SHP77 treated with DMSO at 0.1 percent for 48 hours (cell line): ENCODE results near the gene PPP1R14C.

ENCODE experiments used
- DNase-seq: peaks from one replicate; lab custom pipeline; 2025; lab: John Stamatoyannopoulos, UW

Gene PPP1R14C

GRCh38 chr6:150249261-150249660, 106.4 kb downstream of the PPP1R14C start:
- DNase-seq, result no peak

DNA sequence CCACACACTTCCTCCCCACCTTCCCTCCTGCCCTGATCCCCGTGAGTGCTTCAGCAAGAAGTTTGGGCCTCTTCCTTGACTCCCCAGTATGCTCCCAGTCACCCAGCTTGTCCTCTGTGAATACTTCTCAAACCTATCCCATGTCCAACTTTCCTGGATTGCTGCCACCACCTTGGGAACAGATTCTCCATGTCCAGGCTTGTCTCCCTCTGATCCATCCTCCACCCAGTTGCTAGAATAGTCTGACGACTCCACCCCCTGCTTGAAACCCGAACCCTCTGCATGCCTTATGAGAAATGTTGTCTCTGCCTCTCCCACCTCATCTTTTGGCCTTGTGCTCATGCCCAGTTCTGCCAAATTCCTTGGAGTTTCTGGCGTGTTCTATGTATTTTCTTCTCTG, 108.0 kb downstream of the PPP1R14C start:
- no peak for DNase-seq

DNA sequence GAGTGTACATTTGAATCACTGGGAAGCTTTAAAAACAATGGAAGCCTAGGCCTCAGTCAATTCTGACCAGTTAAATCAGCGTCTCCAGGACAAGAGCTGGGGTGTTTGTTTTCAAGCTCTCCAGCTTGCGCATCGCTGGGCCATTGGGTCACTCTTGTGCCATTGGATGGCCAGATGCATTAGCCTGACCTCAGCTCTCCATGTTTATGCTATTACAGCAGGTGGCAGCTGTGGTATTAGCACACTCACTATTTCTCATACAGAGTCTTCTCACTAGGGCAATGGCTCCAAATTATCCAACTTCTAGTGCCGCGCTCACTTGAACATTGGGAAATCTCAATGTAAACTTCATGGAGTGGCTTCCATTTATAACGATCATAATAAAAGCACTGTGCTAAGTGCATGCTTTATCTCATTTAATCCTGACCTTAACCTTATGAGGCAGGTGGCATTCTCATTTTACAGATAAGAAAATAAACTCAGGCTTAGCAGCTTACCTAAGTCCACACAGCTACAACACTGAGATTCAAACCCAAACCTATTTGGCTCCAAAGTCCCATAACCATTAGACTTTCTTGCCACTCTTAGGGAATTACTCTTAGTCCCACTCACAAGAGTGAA, 108.8 kb downstream of the PPP1R14C start:
- DNase-seq, result peak; percentile 64

DNA sequence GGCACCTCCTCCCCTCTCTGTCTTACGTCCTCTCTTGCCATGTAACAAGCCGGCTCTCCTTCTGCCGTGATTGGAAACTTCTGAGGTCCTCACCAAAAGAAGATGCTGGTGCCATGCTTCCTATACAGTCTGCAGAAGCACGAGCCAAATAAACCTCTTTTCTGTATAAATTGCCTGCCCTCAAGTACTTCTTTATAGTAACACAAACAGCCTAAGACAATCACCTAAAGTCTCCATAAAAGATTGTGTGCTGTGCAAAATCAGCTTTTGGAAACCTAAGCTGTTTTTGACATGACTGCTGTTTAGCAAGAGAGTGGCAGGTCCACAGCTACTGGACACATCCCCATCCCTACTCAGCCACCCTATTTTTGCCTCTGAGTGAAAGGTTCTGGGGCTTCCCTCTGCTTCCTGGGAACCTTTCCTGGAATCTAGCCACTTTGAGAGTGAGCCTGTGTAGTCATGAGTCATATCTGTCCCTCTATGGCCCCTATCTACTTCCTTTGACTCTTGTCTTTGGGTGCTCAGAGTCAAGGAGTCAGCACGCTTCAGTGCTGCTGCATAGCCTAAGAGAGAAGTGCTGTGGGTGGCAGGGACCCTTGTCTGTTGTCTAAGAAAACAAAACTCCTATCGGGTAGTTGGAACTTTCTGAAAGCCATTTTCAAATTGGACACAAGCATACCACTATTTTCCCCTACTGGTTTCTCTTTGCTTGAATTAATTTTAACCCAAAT, 110.0 kb downstream of the PPP1R14C start:
- no peak for DNase-seq

DNA sequence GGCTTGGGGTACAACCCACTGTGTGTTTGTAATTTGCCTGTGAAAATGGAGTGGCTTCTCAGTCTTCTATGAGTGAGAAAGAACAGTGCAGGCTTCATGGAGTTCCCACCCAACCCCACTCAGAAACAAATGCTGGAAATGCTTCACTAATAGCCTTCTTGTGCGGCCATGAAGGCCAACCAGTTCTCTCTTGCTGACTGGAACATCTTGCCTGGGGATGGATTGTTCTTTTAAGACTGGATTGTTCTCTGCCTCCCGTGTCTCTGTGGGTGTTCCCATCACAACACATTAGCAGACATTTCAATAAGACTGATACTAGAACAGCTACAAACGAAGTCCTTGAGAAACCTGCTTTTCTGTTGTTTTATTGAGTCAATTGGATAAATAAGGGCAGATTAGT, 110.6 kb downstream of the PPP1R14C start:
- DNase-seq, result no peak

- no peak for DNase-seq
These were observed 111.9 kb downstream of the PPP1R14C start for GRCh38 chr6:150254770-150255169.

DNA sequence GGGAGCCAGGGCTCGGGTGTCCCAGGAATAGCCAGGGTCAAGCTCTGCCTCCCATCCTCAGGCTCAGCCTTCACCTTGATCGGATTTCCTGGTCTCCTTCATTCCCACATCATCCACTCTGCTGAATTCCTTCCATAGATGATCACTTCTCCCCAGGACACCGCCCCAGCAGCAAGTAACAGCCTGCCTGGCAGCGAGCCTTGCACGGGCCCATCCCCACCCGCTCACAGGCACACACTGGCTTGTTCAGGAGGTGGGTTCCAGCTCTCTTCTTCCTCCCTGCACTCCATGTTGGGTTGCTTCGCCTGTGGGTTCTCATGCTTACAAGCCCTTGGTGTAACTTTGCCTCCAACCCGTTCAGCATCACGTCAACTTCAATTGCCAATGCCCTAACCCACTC, 113.0 kb downstream of the PPP1R14C start:
- no peak for DNase-seq

DNA sequence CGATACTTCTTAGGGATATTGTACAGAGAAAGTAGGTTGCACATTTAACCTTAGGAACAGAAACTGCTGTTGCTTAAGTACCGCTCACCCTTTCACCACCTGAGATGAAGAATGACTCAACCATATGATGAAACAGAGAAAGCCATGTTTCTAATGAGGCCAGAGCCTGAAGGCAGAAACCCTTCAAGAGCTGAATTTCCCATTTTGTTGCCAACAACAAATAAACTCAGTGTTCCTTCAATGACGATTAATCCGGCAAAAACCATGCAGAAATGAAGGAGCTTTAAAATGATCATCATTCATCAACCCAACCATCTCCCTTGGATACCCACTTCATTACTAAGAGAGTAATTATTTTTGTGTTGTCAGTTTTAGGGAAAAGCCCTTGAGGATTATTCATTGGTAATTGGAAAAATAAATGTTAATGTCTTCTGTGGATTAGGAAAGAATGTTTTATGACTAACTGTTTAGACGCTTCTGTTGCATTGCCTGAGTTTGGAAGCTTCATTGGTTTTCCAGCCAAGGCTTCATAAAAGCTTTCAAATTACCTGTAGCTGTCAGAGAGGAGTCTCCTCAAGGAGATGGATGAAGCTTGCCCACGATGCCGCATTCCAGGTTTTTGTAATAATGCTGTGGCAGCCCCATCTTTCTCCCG, 113.9 kb downstream of the PPP1R14C start:
- no peak for DNase-seq

DNA sequence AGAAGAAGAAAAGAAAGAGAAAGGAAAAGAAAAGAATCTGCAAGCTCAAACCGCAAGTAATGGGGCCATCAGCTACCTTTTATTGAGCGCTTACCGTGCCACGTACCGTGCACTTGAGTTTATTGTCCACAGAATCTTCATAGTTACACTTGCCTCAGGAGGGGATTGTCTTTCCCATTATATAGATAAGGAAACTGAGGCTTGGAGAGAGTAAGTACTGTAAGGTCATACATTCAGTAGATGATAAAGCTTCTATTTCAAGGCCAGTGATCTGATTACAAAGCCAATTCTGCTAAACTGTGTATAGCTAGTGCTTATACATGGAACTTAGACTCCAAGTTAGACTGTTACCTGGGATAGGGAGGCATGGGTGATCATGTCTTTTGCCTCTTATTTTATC, 115.5 kb downstream of the PPP1R14C start:
- no peak for DNase-seq

DNA sequence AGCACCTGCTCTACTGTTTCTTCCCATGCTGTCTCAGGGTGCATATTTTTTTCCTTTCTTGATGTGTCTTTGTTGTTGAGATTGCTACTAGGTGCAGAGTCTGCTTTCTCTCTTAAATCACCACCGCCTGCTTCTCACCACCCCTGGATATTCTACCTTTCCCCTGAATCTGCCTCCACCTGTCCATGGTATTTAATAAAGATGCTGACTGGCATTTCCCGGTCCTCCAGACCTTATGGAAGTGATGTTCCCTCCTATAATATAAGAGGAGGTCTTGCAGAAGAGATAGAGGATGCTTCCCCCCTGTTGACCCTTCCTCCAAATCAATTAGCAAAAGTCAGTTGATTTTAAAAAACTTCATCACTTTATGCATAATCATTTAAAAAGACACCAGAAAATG, 118.1 kb downstream of the PPP1R14C start:
- no peak for DNase-seq

GRCh38 chr6:150261997-150262697, 119.3 kb downstream of the PPP1R14C start:
- no peak for DNase-seq

- DNase-seq, result no peak
These were observed 121.0 kb downstream of the PPP1R14C start for GRCh38 chr6:150263765-150264404.

GRCh38 chr6:150266309-150266708, 123.5 kb downstream of the PPP1R14C start:
- no peak for DNase-seq

DNA sequence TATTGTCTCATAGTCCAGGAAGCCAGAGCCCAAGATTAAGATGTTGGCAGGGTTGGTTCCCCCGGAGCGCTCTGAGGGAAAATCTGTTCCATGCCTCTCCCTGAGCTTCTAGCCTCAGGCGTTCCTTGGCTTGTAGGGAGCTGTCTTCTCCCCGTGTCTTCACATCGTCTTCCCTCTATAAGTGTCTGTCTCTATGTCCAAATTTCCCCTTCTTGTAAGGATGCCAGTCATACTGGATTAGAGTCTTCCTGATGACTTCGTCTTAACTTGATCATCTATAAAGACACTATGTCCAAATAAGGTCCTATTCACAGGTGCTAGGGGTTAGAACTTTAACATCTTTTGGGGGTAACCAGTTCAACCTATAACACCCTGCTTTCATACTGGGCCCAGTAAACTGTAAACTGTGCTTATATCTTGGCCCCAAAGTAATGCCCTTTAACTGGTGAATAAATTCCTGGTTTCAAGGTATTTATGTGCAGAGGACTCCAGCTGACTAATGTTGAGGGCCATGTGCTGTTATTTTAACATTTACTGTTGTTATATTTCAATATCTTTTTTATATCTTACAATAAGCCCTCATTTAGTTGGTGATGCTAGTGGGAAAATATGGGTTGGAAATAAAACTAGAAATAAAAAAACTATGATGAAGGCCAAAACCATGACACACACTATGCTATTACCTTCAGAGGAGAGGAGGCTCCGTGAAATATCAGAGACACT, 124.3 kb downstream of the PPP1R14C start:
- no peak for DNase-seq

- DNase-seq, result no peak
These were observed 125.1 kb downstream of the PPP1R14C start for GRCh38 chr6:150267686-150268561.

GRCh38 chr6:150269130-150269856, 126.4 kb downstream of the PPP1R14C start:
- DNase-seq, result no peak

DNA sequence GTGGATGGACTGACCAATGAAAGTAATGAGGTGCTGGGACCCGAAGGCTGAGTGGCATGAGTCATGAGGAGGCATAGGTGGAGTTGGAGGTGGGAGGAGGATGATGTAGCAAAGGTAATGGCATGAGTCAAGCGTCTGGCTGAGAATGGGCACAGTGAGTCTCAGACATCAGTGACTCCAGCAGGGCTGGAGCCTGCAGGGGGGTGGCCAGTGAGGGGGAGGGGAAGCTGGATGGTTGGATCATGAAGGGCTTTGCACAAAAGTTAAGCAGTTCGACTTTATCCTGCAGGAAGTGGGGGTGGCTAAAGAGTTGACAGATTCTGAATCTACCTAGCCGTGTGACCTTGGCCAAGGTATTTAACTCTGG, 127.0 kb downstream of the PPP1R14C start:
- DNase-seq, result no peak

DNA sequence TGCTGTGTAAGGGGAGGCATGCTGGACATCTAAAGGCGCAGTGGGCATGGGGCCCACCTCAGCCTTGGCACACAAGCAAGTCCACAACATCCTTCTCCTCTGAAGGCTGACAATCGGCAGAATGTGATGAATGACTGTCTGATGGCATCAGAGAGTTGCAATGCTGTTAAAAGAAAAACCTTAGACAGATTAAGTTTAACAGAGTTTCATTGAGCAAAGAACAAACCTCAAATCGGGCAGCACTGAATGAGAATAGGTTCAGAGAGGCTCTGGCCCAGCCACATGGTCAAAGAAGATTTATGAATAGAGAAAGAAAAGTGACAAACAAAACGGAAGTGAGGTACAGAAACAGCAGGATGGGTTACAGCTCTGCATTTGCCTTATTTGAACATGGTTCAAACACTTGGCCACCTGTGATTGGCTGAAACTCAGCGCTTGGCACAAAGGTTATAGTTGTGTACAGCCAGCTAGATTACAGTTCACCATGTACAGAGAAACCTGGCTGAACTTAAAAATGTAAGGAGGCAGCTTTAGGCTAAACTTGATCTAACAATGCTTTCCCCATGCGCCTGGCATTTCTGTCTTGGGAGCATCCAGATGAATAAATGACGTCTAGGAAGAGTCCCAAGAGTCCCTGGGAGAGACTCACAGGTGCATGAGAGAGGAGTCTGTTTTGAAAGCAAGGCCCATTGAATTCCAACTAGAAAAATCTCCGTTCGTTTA, 127.6 kb downstream of the PPP1R14C start:
- DNase-seq, result no peak

- DNase-seq, result no peak
These were observed 128.3 kb downstream of the PPP1R14C start for GRCh38 chr6:150271172-150271500.
